GM18858 (cell line): Measurements from ENCODE around the gene MCTP1.
"Not testable (repeated sequence)": the region's sequence is repeated elsewhere in the genome, so short reads cannot be mapped to it uniquely, and the experiment has no call there.

ENCODE experiments used
- ATAC-seq: cut with Tn5 transposase; IDR thresholded peaks from one replicate; pipeline ENCODE4 v1.9.1; 2021; ENCODE audit not compliant: unreplicated experiment

The MCTP1 gene

GRCh38 chr5:95252801-95253200 lies 32.1 kb downstream of the MCTP1 start:
- no peak for ATAC-seq

- ATAC-seq: no peak
Measured at GRCh38 chr5:95251185-95251584, 33.7 kb downstream of the MCTP1 start.

GRCh38 chr5:95244479-95244878 lies 40.4 kb downstream of the MCTP1 start:
- no peak for ATAC-seq

GRCh38 chr5:95241635-95242034 lies 43.3 kb downstream of the MCTP1 start:
- peak; percentile 99 for ATAC-seq

- ATAC-seq: no peak
Measured at GRCh38 chr5:95241161-95241560, 43.7 kb downstream of the MCTP1 start.

GRCh38 chr5:95238560-95239325 lies 46.2 kb downstream of the MCTP1 start:
- no peak for ATAC-seq

GRCh38 chr5:95237324-95237723 lies 47.6 kb downstream of the MCTP1 start:
- no peak for ATAC-seq

GRCh38 chr5:95235439-95235982 lies 49.4 kb downstream of the MCTP1 start:
- no peak for ATAC-seq

- no peak for ATAC-seq
Measured at GRCh38 chr5:95229646-95230045, 55.2 kb downstream of the MCTP1 start.

GRCh38 chr5:95224701-95225459 lies 60.0 kb downstream of the MCTP1 start:
- no peak for ATAC-seq

- ATAC-seq: no peak
Measured at GRCh38 chr5:95223566-95224258, 61.2 kb downstream of the MCTP1 start.

- no peak for ATAC-seq
Measured at GRCh38 chr5:95222836-95223235, 62.1 kb downstream of the MCTP1 start.

GRCh38 chr5:95221234-95221633 lies 63.7 kb downstream of the MCTP1 start:
- no peak for ATAC-seq

- no peak for ATAC-seq
Measured at GRCh38 chr5:95220381-95220780, 64.5 kb downstream of the MCTP1 start.

GRCh38 chr5:95219411-95219810 lies 65.5 kb downstream of the MCTP1 start:
- no peak for ATAC-seq

GRCh38 chr5:95217881-95218280 lies 67.0 kb downstream of the MCTP1 start:
- no peak for ATAC-seq

- no peak for ATAC-seq
Measured at GRCh38 chr5:95217351-95217750, 67.5 kb downstream of the MCTP1 start.

GRCh38 chr5:95216136-95216955 lies 68.5 kb downstream of the MCTP1 start:
- ATAC-seq: no peak

- ATAC-seq: not testable (repeated sequence)
Measured at GRCh38 chr5:95207811-95208210, 77.1 kb downstream of the MCTP1 start.

GRCh38 chr5:95194856-95195255 lies 90.0 kb downstream of the MCTP1 start:
- no peak for ATAC-seq

GRCh38 chr5:95191330-95191729 lies 93.6 kb downstream of the MCTP1 start:
- peak; percentile 79 for ATAC-seq
